K562 (cell line): ENCODE results near the gene ARHGAP33. TPM values are rescaled to one million over a fixed set of nuclear protein-coding genes. Genes with fewer than 3 reads are reported as not detected.
"Not testable (repeated sequence)": the region's sequence is repeated elsewhere in the genome, so short reads cannot be mapped to it uniquely, and the experiment has no call there.

ENCODE experiments used
- ATAC-seq: fragments of 200-7000 bp; cut with Tn5 transposase; 3 replicates; pipeline ENCODE4 v1.9.1; 2020; ENCODE audit warnings: moderate library complexity
- BruUV-seq: library from RNA; stranded (reverse); fragments of 400-500 nt; replicated peaks from 2 replicates; lab custom pipeline; 2021; lab: Mats Ljungman, UMichigan
- CTCF ChIA-PET: fragments of 300-600 bp; formaldehyde crosslinking; extraction: SDS; loops from one replicate; lab custom pipeline; 2021; ENCODE audit warnings: low intra/inter-chr PET ratio; lab: Yijun Ruan, JAX
- POLR2A ChIA-PET: fragments of 300-600, 350-650 bp; sonication (Branson Sonifier 250); formaldehyde crosslinking; extraction: SDS; loops from one replicate; lab custom pipeline; 2021; ENCODE audit warnings: antibody characterized with exemption, inconsistent platforms; lab: Yijun Ruan, JAX
- DNase-seq, 4 experiments: peaks; one replicate each; pipeline versions ENCODE4 v3.0.0 to v3.0.0-alpha.2; 2011 to 2018; ENCODE audit warnings: low spot score in 3 of 4, mixed read lengths in 3 of 4; ENCODE audit errors: extremely low read depth in 1 of 4
- FAIRE-seq: peaks from 2 replicates; lab custom pipeline; 2011; peaks lifted over from hg19 to GRCh38; lab: Jason Lieb, UNC
- H2AFZ ChIP-seq: 2 replicates; pipeline ENCODE4 v1.6.0; 2011; ENCODE audit warnings: low read depth, low read length, control low read depth, inconsistent platforms
- H3K27ac ChIP-seq: fragments of 200-600 bp; 3 replicates; pipeline ENCODE4 v1.8.0; 2011; ENCODE audit warnings: low read depth, mild to moderate bottlenecking, control low read depth, inconsistent platforms, low read length, moderate library complexity, mixed read lengths; ENCODE audit errors: extremely low read depth
- H3K27me3 ChIP-seq, 2 experiments: fragments of 300-600 bp in 1 of 2; 2 replicates in 1 of 2; 3 replicates in 1 of 2; pipeline versions ENCODE4 v1.6.0 to v1.8.0; 2011; ENCODE audit warnings: inconsistent platforms in 2 of 2, low read length in 2 of 2, mild to moderate bottlenecking in 1 of 2, mixed read lengths in 1 of 2, moderate library complexity in 1 of 2; ENCODE audit not compliant: control insufficient read depth in 2 of 2, insufficient read depth in 2 of 2
- H3K36me3 ChIP-seq: fragments of 300-600 bp; 3 replicates; pipeline ENCODE4 v1.8.0; 2011; ENCODE audit warnings: mild to moderate bottlenecking, low read length, inconsistent platforms; ENCODE audit not compliant: control insufficient read depth, insufficient read depth
- H3K4me1 ChIP-seq, 2 experiments: fragments of 200-600 bp in 1 of 2; replicated peaks in 1 of 2; 2 replicates in 1 of 2; 3 replicates in 1 of 2; pipeline versions ENCODE4 v1.5.1 to v1.8.0; 2011; ENCODE audit warnings: inconsistent platforms in 2 of 2, low read length in 2 of 2, mild to moderate bottlenecking in 1 of 2, mixed read lengths in 1 of 2, moderate library complexity in 1 of 2; ENCODE audit not compliant: control insufficient read depth in 2 of 2, insufficient read depth in 2 of 2
- H3K4me2 ChIP-seq: 2 replicates; pipeline ENCODE4 v1.6.1; 2011; ENCODE audit warnings: low read length, control low read depth, inconsistent platforms, mixed read lengths; ENCODE audit not compliant: insufficient read depth
- H3K4me3 ChIP-seq: fragments of 200-600 bp; sonication (generic), shearing (Covaris generic); 2 replicates; pipeline ENCODE4 v1.5.1; 2016; ENCODE audit warnings: control low read depth, inconsistent platforms
- H3K79me2 ChIP-seq: fragments of 200-600 bp; 3 replicates; pipeline ENCODE4 v1.8.0; 2011; ENCODE audit warnings: low read length, inconsistent platforms; ENCODE audit not compliant: control insufficient read depth, insufficient read depth
- H3K9ac ChIP-seq, 2 experiments: 2 replicates each; pipeline versions ENCODE4 v1.6.0 to v1.6.1; 2011; ENCODE audit warnings: low read depth in 2 of 2, low read length in 2 of 2, control low read depth in 1 of 2, inconsistent platforms in 1 of 2, mild to moderate bottlenecking in 1 of 2, mixed read lengths in 1 of 2; ENCODE audit not compliant: insufficient read depth in 1 of 2
- H3K9me1 ChIP-seq: one replicate; pipeline ENCODE4 v1.6.0; 2011; ENCODE audit warnings: inconsistent platforms, mild to moderate bottlenecking, low read length, moderate library complexity; ENCODE audit not compliant: control insufficient read depth, insufficient read depth
- H3K9me3 ChIP-seq: replicated peaks from 2 replicates; pipeline ENCODE4 v1.5.1; 2011; ENCODE audit warnings: low read depth, low read length, inconsistent platforms; ENCODE audit not compliant: control insufficient read depth, insufficient read depth
- H4K20me1 ChIP-seq: replicated peaks from 2 replicates; pipeline ENCODE4 v1.6.1; 2011; ENCODE audit warnings: low read length, inconsistent platforms, mixed read lengths; ENCODE audit not compliant: control insufficient read depth, insufficient read depth
- ATF1 ChIP-seq, 2 experiments: fragments of 450-650 bp in 1 of 2; IDR thresholded peaks; 2 replicates each; pipeline ENCODE4 v1.6.1; 2016; ENCODE audit warnings: missing compliant biosample characterization in 1 of 2, missing genetic modification characterization in 1 of 2
- BRF2 ChIP-seq: IDR thresholded peaks from 3 replicates; pipeline ENCODE4 v1.6.1; 2011; ENCODE audit warnings: borderline replicate concordance, mild to moderate bottlenecking; ENCODE audit not compliant: insufficient read length, insufficient read depth
- CCAR2 ChIP-seq: fragments of 200-400 bp; formaldehyde crosslinking; IDR thresholded peaks from 2 replicates; pipeline ENCODE4 v1.6.1; 2017; ENCODE audit warnings: mild to moderate bottlenecking, low read depth, low read length
- HDAC8 ChIP-seq: fragments of 450-650 bp; IDR thresholded peaks from 2 replicates; pipeline ENCODE4 v1.6.1; 2016; ENCODE audit warnings: mild to moderate bottlenecking, missing genetic modification characterization, moderate library complexity, missing compliant biosample characterization
- NONO ChIP-seq, 2 experiments: fragments of 200-400 bp in 1 of 2; fragments of 450-650 bp in 1 of 2; formaldehyde crosslinking in 1 of 2; IDR thresholded peaks; 2 replicates each; pipeline ENCODE4 v1.6.1; 2017; ENCODE audit warnings: low read depth in 2 of 2, mild to moderate bottlenecking in 2 of 2, moderate library complexity in 2 of 2, low read length in 1 of 2
- ZNF121 ChIP-seq: sonication (generic); formaldehyde crosslinking; conservative IDR thresholded peaks from 2 replicates; pipeline ENCODE4 v1.8.0; 2022; ENCODE audit warnings: missing genetic modification reagents
- ZNF239 ChIP-seq: fragments of 250-450 bp; sonication (Bioruptor Pico); IDR thresholded peaks from 2 replicates; pipeline ENCODE4 v1.4.0; 2020; ENCODE audit warnings: mild to moderate bottlenecking
- WGBS: fragments of 100-300 bp; shearing (Covaris generic); methylation state at CpG from one replicate; pipeline ENCODE4 v1.1.6; 2016; ENCODE audit warnings: low coverage, mixed read lengths; ENCODE audit not compliant: insufficient coverage; ENCODE audit errors: missing lambda C conversion rate; 5-methylcytosine and 5-hydroxymethylcytosine counted together
- in situ Hi-C: fragments of 300-500 bp; cut with MboI; formaldehyde crosslinking; loops from 4 replicates; pipeline ENCODE4 v1.15.0; 2018; ENCODE audit warnings: inconsistent platforms, mixed read lengths
- intact Hi-C: fragments of 100-400 bp; cut with micrococcal nuclease; formaldehyde crosslinking; loops from 2 replicates; pipeline ENCODE4 v1.14.2; 2022
- polyA plus RNA-seq, 8 experiments: library from polyadenylated mRNA; depleted of rRNA in 4 of 8; stranded (reverse) in 5 of 8; unstranded in 3 of 8; fragments of >200 nt; fragmentation: Nextera tagmentation in 2 of 8; fragmentation: Illumina TruSeq in 1 of 8; extraction: Ambion mirVana in 2 of 8; extraction: Trizol in 1 of 8; gene quantifications; 2 replicates each; pipeline versions ENCODE4 v1.2.1 to v1.2.3, GENCODE V29; 2011 to 2014; ENCODE audit warnings: inconsistent platforms in 1 of 8, missing spikeins in 1 of 8
- total RNA-seq, 7 experiments: library from RNA; depleted of rRNA in 6 of 7; stranded (reverse); fragments of >200 nt in 6 of 7; fragmentation: Illumina TruSeq in 2 of 7; extraction: Trizol in 2 of 7; gene quantifications; 2 replicates each; pipeline versions ENCODE4 v1.2.1 to v1.2.3, GENCODE V29; 2011 to 2021; ENCODE audit warnings: low replicate concordance in 1 of 7
- TF ChIP-seq, protein P1 (sequence below): fragments of 450-650 bp; IDR thresholded peaks from 2 replicates; pipeline ENCODE4 v1.6.1; 2017; ENCODE audit warnings: antibody characterized with exemption
- TF ChIP-seq, protein P2 (sequence below): fragments of 450-650 bp; formaldehyde crosslinking; IDR thresholded peaks from 2 replicates; pipeline ENCODE4 v1.4.0; 2022; ENCODE audit warnings: mild to moderate bottlenecking, moderate library complexity

The ARHGAP33 gene
- total and polyA plus RNA-seq, 9 of the 15 experiments (the other 6 are each of a cell fraction or from before 2014, with no cell fraction given) = 0.06 to 26.6 (median 1.6) TPM; not detected in 1

- H3K9me1 ChIP-seq, H3K27ac ChIP-seq, H3K9me3 ChIP-seq, ATAC-seq, H3K9ac ChIP-seq, H2AFZ ChIP-seq, intact Hi-C loops, H3K4me2 ChIP-seq: not testable (repeated sequence)
- 35% methylated on average over 1 of the region's 1 CpG for WGBS
- peaks cover 0 to 41% of the 10 kb centered on the region in 2 experiments; a peak in 3 of 5 replicates for H3K4me1 ChIP-seq
- peak; percentile 80 for TF ChIP-seq ZNF121 (CRISPR knock-in tag)
- peak; percentile 11; the same call in 1 of the 2 replicates for TF ChIP-seq ZNF239 (CRISPR knock-in tag)
- TF ChIP-seq, all 486 proteins: peak for 2; not testable (repeated sequence) for 484
- DNase-seq, H4K20me1 ChIP-seq, H3K79me2 ChIP-seq, in situ Hi-C loops, CTCF ChIA-PET, FAIRE-seq, H3K36me3 ChIP-seq, BruUV-seq, H3K4me3 ChIP-seq, POLR2A ChIA-PET, H3K27me3 ChIP-seq: not testable (repeated sequence)
Measured at GRCh38 chr19:35795564-35795963, 20.2 kb downstream of the ARHGAP33 start.

DNA sequence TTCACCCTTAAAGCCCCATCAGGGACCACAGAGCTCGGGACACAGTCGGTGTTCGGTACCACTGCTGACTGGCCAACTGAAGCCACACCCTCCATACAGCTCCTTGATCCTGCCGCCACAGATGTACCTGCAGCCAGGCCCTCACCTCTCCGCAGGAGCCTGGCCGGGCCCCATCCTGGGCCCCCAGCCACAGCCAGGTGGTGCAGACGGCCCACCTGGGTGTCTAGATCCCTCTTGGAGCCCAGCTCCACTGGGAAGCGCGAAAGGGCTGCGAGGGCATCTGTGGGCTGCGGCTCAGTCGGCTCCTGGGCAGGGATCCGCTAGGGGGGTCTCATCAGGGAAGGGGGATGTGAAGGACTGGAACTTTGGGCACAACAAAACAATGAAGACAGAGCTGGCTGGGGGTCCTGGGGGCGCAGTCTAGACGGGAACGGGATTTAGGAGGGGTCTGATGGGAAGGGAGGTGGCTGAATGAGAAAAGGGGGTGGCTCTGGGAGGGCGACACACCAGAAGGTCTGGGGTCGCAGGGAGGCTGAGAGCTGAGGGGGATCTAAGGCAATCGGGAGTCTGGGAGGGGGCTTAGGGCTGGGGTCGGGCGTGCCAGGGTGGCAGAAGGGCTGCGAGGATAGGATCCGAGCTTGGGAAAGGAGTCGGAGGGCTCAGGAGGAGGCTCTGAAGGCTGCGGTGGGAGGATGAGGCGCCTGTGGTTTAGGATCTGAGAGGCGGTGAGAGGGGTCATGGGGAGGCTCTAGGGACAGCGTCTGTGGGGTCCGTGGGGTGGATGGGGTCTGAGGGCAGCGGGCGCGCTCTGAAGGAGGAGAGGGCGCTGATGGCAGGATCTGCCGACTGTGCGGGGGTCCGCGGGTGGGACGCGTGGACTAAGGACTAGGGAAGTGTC, 21.5 kb downstream of the ARHGAP33 start:
- FAIRE-seq (no peak), DNase-seq (no peak), ATAC-seq (no peak)
- Histone ChIP-seq H3K27ac (no peak overlapping the region), H3K4me2 (no peak overlapping the region), H3K4me3 (no peak overlapping the region), H3K36me3 (no peaks in the 10 kb centered on the region), H2AFZ (no peak overlapping the region), H3K27me3 (no peaks in the 10 kb centered on the region; a peak in 1 of 5 replicates), H3K9me3 (no peaks in the 10 kb centered on the region), H3K9me1 (no peaks in the 10 kb centered on the region), H3K4me1 (peaks cover 0 to 27% of the 10 kb centered on the region in 2 experiments; a peak in 3 of 5 replicates), H3K79me2 (no peaks in the 10 kb centered on the region), H3K9ac (no peak overlapping the region; a peak in 1 of 4 replicates), H4K20me1 (no peaks in the 10 kb centered on the region)
- in situ Hi-C loops (no loop called here), intact Hi-C loops (no loop called here)
- ChIA-PET POLR2A (no interaction called here), CTCF (no interaction called here)
- BruUV-seq = no TSS peak
- WGBS = 39% methylated on average over 29 of the region's 39 CpGs
- no peak for TF ChIP-seq HDAC8
- no peak for TF ChIP-seq CCAR2
- no peak for TF ChIP-seq BRF2
- no peak for TF ChIP-seq ATF1 (CRISPR knock-in tag; IDR thresholded peaks at IDR 0.05)
- no peak for TF ChIP-seq ATF1 (tag; IDR thresholded peaks at IDR 0.05)
- no peak for TF ChIP-seq NONO (IDR thresholded peaks at IDR 0.05; ENCODE audit: low read depth in 2 of 2, low read length in 1 of 2)
- TF ChIP-seq, protein P1, sequence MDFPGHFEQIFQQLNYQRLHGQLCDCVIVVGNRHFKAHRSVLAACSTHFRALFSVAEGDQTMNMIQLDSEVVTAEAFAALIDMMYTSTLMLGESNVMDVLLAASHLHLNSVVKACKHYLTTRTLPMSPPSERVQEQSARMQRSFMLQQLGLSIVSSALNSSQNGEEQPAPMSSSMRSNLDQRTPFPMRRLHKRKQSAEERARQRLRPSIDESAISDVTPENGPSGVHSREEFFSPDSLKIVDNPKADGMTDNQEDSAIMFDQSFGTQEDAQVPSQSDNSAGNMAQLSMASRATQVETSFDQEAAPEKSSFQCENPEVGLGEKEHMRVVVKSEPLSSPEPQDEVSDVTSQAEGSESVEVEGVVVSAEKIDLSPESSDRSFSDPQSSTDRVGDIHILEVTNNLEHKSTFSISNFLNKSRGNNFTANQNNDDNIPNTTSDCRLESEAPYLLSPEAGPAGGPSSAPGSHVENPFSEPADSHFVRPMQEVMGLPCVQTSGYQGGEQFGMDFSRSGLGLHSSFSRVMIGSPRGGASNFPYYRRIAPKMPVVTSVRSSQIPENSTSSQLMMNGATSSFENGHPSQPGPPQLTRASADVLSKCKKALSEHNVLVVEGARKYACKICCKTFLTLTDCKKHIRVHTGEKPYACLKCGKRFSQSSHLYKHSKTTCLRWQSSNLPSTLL = no peak
- TF ChIP-seq, protein P2, sequence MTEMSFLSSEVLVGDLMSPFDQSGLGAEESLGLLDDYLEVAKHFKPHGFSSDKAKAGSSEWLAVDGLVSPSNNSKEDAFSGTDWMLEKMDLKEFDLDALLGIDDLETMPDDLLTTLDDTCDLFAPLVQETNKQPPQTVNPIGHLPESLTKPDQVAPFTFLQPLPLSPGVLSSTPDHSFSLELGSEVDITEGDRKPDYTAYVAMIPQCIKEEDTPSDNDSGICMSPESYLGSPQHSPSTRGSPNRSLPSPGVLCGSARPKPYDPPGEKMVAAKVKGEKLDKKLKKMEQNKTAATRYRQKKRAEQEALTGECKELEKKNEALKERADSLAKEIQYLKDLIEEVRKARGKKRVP (CRISPR knock-in tag) = no peak
